Kidney (tissue), 14 donors: ENCODE results near the gene CNOT9. TPM values are rescaled to one million over a fixed set of nuclear protein-coding genes. Genes with fewer than 3 reads are reported as not detected.

Source experiments
- DNase-seq, 5 donors: peaks; one replicate each; pipeline ENCODE4 v3.0.0-alpha.2; 2013 to 2020
- FAIRE-seq: peaks from 2 replicates; lab custom pipeline; 2012; peaks lifted over from hg19 to GRCh38; lab: Jason Lieb, UNC
- H3K27ac ChIP-seq, 2 donors: one replicate each; pipeline ENCODE4 v1.7.0; 2013; ENCODE audit warnings: low read depth in 2 of 2, low read length in 2 of 2, inconsistent platforms in 1 of 2
- H3K27me3 ChIP-seq: one replicate; pipeline ENCODE4 v1.7.1; 2013; ENCODE audit warnings: low read length, inconsistent platforms; ENCODE audit not compliant: control insufficient read depth, insufficient read depth
- H3K36me3 ChIP-seq, 3 donors: one replicate each; pipeline versions ENCODE4 v1.7.0 to v1.7.1; 2013; ENCODE audit warnings: low read length in 3 of 3, control low read depth in 1 of 3, inconsistent platforms in 1 of 3; ENCODE audit not compliant: insufficient read depth in 3 of 3, control insufficient read depth in 2 of 3
- H3K4me1 ChIP-seq, 3 donors: one replicate each; pipeline versions ENCODE4 v1.7.0 to v1.7.1; 2013; ENCODE audit warnings: low read length in 3 of 3, inconsistent platforms in 1 of 3, low read depth in 1 of 3; ENCODE audit not compliant: control insufficient read depth in 2 of 3, insufficient read depth in 2 of 3
- H3K4me3 ChIP-seq, 3 donors: one replicate each; pipeline versions ENCODE4 v1.7.0 to v1.8.1; 2013; ENCODE audit warnings: low read length in 3 of 3, control low read depth in 1 of 3, inconsistent platforms in 1 of 3
- H3K9ac ChIP-seq, 3 donors: one replicate each; pipeline versions ENCODE4 v1.7.0 to v1.7.1; 2013; ENCODE audit warnings: low read length in 3 of 3, control low read depth in 1 of 3, inconsistent platforms in 1 of 3
- H3K9me3 ChIP-seq, 3 donors: one replicate each; pipeline versions ENCODE4 v1.7.0 to v1.7.1; 2013; ENCODE audit warnings: low read length in 3 of 3, control low read depth in 1 of 3, inconsistent platforms in 1 of 3; ENCODE audit not compliant: control insufficient read depth in 2 of 3, insufficient read depth in 1 of 3
- intact Hi-C: fragments of 100-400 bp; cut with DNase I; formaldehyde crosslinking; loops from one replicate; pipeline ENCODE4 v1.11.1; 2022
- polyA plus RNA-seq: library from polyadenylated mRNA; stranded (reverse); fragments of 350-450 nt; fragmentation: Illumina TruSeq; extraction: RNeasy Lipid Tissue Mini Kit (QIAGEN cat#74804); gene quantifications from one replicate; pipeline ENCODE4 v1.2.3, GENCODE V29; 2014; ENCODE audit warnings: low read depth, low replicate concordance; ENCODE audit not compliant: insufficient read depth
- total RNA-seq: library from RNA; stranded (reverse); fragmentation: NEBNext Ultra II Directional; extraction: Animal tissue kit (Norgen Biotek cat#: 25700); gene quantifications from one replicate; pipeline ENCODE4 v1.2.1, GENCODE V29; 2021
- TF ChIP-seq, protein P1 (sequence below): IDR thresholded peaks from 3 replicates; pipeline ENCODE4 v1.5.1; 2012; ENCODE audit warnings: mild to moderate bottlenecking, moderate library complexity, borderline replicate concordance; ENCODE audit not compliant: insufficient read depth; ENCODE audit errors: extremely low read depth
- donor health status: control.
- donor health status: control.
- donor health status: control.
- donor health status: control.
- donor health status: control.
- donor health status: DM: yes; HTN: yes; CAD: no.
- donor health status: Normal renal cell carcinoma (clear cell type).

CNOT9 gene
- total and polyA plus RNA-seq, 2 donors from 2014 or later: 12.6 to 35.8 TPM

DNA sequence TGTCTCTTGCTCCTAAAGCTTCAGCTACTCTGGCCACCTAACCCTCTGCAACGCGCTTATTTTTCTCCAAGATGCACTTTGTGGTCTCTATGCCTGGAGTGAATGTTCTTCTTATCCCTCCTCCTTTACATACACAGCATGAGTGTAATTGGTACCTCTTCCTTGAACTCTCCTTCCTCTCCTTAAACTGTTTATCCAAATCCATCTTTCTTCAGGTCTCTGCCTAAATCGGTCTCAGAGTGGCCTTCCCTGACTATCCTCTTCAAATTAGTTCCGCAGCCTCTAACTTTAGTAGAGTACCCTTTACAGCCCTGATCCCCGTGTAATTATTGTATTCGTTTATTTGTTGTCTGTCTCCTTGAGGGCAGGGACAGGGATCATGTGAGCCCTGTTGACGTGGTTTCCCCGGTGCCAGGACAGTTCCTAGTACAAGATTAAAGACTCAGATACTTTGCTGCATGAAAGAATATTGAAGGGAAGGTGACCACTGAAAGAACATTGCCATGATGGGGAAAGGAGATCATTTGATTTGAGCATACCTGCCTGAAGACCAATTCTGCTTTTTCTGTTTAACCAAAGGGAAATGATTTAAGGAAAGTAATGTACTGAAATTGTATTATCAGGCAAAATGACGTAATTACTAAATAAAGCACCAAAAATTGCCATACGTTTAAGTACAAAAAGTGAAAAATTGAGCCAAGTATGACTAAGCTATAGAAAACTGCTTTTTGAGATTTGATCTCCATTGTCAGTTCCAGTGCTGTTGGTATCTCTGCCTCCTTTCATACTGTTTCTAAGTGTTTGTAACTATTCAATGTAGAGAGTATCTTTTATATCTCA lies 1.2 kb downstream of the CNOT9 start:
- Histone ChIP-seq H3K4me1 (peaks cover 7 to 20% (median 14%) of the 10 kb centered on the region in 3 donors), H3K36me3 (peaks cover 0 to 3% (median 3%) of the 10 kb centered on the region in 3 donors), H3K27me3 (no peaks in the 10 kb centered on the region), H3K9ac (peak overlapping the region; percentile 63 to 94 (median 79)), H3K9me3 (no peaks in the 10 kb centered on the region), H3K27ac (peak overlapping the region; percentile 95 to 97), H3K4me3 (peak overlapping the region; percentile 79 to 92 (median 83))
- TF ChIP-seq, protein P1, sequence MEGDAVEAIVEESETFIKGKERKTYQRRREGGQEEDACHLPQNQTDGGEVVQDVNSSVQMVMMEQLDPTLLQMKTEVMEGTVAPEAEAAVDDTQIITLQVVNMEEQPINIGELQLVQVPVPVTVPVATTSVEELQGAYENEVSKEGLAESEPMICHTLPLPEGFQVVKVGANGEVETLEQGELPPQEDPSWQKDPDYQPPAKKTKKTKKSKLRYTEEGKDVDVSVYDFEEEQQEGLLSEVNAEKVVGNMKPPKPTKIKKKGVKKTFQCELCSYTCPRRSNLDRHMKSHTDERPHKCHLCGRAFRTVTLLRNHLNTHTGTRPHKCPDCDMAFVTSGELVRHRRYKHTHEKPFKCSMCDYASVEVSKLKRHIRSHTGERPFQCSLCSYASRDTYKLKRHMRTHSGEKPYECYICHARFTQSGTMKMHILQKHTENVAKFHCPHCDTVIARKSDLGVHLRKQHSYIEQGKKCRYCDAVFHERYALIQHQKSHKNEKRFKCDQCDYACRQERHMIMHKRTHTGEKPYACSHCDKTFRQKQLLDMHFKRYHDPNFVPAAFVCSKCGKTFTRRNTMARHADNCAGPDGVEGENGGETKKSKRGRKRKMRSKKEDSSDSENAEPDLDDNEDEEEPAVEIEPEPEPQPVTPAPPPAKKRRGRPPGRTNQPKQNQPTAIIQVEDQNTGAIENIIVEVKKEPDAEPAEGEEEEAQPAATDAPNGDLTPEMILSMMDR: no peak
- peak in 2 of 5 donors; percentile 32 to 42 for DNase-seq
- intact Hi-C loops: no loop called here
- FAIRE-seq: no peak

DNA sequence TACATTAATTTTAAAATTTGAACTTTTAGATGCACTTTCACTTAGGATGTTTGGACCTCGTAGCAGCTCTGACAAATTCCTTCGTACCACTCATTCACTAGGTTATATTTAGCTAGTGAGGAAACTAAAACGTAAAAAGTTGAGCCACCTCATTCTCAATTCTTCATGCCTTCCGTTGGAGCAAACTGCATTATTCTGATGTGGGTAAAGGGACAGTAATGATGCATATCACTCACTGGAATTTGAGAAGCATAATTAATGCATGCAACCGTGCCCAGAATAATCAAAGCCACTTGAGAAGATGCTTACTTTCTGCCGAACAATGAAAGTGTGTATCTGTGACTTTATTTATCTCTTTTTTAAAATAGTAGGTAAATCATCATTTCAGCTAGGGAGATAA lies 2.2 kb downstream of the CNOT9 start:
- TF ChIP-seq, protein P1: no peak
- H3K4me1 ChIP-seq: peaks cover 7 to 20% (median 14%) of the 10 kb centered on the region in 3 donors
- DNase-seq: peak in 1 of 5 donors; percentile 6
- H3K4me3 ChIP-seq: peak overlapping the region in 1 of 3 donors; percentile 37
- intact Hi-C loops: no loop called here
- no peaks in the 10 kb centered on the region for H3K9me3 ChIP-seq
- no peak overlapping the region for H3K9ac ChIP-seq
- FAIRE-seq: no peak
- H3K27me3 ChIP-seq: no peaks in the 10 kb centered on the region
- H3K36me3 ChIP-seq: peaks cover 0 to 3% (median 3%) of the 10 kb centered on the region in 3 donors
- H3K27ac ChIP-seq: no peak overlapping the region

DNA sequence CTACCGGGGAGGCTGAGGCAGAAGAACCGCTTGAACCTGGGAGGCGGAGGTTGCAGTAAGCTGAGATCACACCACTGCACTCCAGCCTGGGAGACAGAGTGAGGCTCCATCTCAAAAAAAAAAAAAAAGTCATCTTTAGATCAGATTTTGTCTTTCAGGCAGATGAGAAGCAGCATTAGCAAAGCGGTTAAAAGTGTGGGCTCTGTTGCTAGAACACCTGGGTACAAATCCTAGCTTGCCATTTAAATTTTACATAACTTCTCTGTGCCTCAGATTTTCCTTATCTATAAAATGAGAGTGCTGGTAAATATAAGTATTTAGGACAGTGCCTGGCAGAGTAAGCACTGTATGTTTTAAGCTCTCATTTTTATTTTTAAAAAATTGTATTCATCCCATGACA lies 8.2 kb downstream of the CNOT9 start:
- Histone ChIP-seq H3K27me3 (no peaks in the 10 kb centered on the region), H3K9ac (no peak overlapping the region), H3K4me1 (peaks cover 0 to 3% (median 0%) of the 10 kb centered on the region in 3 donors), H3K9me3 (no peaks in the 10 kb centered on the region), H3K27ac (no peak overlapping the region), H3K36me3 (peaks cover 0 to 7% (median 6%) of the 10 kb centered on the region in 3 donors), H3K4me3 (no peak overlapping the region)
- FAIRE-seq (no peak), DNase-seq (no peak)
- TF ChIP-seq, protein P1: no peak
- intact Hi-C loops: no loop called here
